ENCODE results near the gene ATP8B1. TPM values are rescaled to one million over a fixed set of nuclear protein-coding genes. Genes with fewer than 3 reads are reported as not detected.

ATP8B1 gene
- total and polyA plus RNA-seq, 9 of the 15 experiments (the other 6 are each of a cell fraction or from before 2014, with no cell fraction given), result 0.01 to 0.22 (median 0.03) TPM; not detected in 3

- TF ChIP-seq RBM22 (IDR thresholded peaks at IDR 0.05; ENCODE audit: low read depth, low read length, poor library complexity, severe bottlenecking), result no peak
- TF ChIP-seq ARID3B (CRISPR knock-in tag; IDR thresholded peaks at IDR 0.05; ENCODE audit: borderline replicate concordance), result no peak
- peak; percentile 85 for TF ChIP-seq ZEB2 (IDR thresholded peaks at IDR 0.05)
- no peak for TF ChIP-seq PURB (CRISPR knock-in tag; IDR thresholded peaks at IDR 0.05; ENCODE audit: low read depth)
- TF ChIP-seq ATF3 (IDR thresholded peaks at IDR 0.05), result peak; percentile 93
- TF ChIP-seq ATF3 (CRISPR knock-in tag; conservative IDR thresholded peaks at IDR 0.05), result no peak
- 0 out of 2 replicates have a peak, but pooled peaks have one; percentile 44 for TF ChIP-seq SMARCC2 (IDR thresholded peaks at IDR 0.05; ENCODE audit: low read depth)
- TF ChIP-seq SOX6 (IDR thresholded peaks at IDR 0.05), result peak; percentile 49; the same call in 1 of the 2 replicates
- TF ChIP-seq TFAP4 (CRISPR knock-in tag; IDR thresholded peaks at IDR 0.05; ENCODE audit: borderline replicate concordance), result no peak
- no peak for TF ChIP-seq ESRRA (IDR thresholded peaks at IDR 0.05; ENCODE audit: borderline replicate concordance, low read depth)
- TF ChIP-seq L3MBTL2 (IDR thresholded peaks at IDR 0.05), result peak; percentile 89
- TF ChIP-seq ZNF699 (CRISPR knock-in tag; IDR thresholded peaks at IDR 0.05; ENCODE audit: insufficient replicate concordance), result no peak
- TF ChIP-seq HDAC1 (IDR thresholded peaks at IDR 0.05), result peak in 1 of 2 experiments; percentile 44; a peak in 1 of 4 replicates
- TF ChIP-seq CBFA2T3 (IDR thresholded peaks at IDR 0.05), result peak; percentile 71
- TF ChIP-seq TAL1 (IDR thresholded peaks at IDR 0.05), result peak; percentile 15; the same call in 1 of the 2 replicates
- peak in 1 of 2 experiments; percentile 30; a peak in 1 of 4 replicates for TF ChIP-seq NRF1 (conservative IDR thresholded peaks at IDR 0.05 in 1 of 2, IDR thresholded peaks at IDR 0.05 in 1 of 2)
- no peak for TF ChIP-seq NR0B1 (IDR thresholded peaks at IDR 0.05; ENCODE audit: partially characterized antibody)
- no peak for TF ChIP-seq CHD2 (IDR thresholded peaks at IDR 0.05; ENCODE audit: low read depth, low read length)
- peak; percentile 45; the same call in 1 of the 2 replicates for TF ChIP-seq ATF7 (IDR thresholded peaks at IDR 0.05)
- TF ChIP-seq DEAF1 (CRISPR knock-in tag; IDR thresholded peaks at IDR 0.05), result no peak
- TF ChIP-seq NR2C2 (CRISPR knock-in tag; IDR thresholded peaks at IDR 0.05), result no peak
- peak; percentile 63 for TF ChIP-seq NR2C2 (tag; IDR thresholded peaks at IDR 0.05)
- no peak for TF ChIP-seq ARID2 (IDR thresholded peaks at IDR 0.05)
- TF ChIP-seq DPF2 (IDR thresholded peaks at IDR 0.05), result peak; percentile 67
Observed at GRCh38 chr18:57833441-57834101, 30.5 kb upstream of the ATP8B1 start (continued).
